ENCODE results near the gene CPN1.

CPN1 gene

GRCh38 chr10:100065084-100065660, 16.5 kb downstream of the CPN1 start:
- no peak for ATAC-seq (replicated peaks)
- Mint-ChIP-seq H3K36me3 (ENCODE audit: insufficient read depth) (peaks cover 5% of the 10 kb centered on the region), H3K9me3 (no peaks in the 10 kb centered on the region), H3K27me3 (peaks cover 32% of the 10 kb centered on the region in 2 donors), H3K4me3 (no peak overlapping the region), H3K4me1 (ENCODE audit: low read depth in 2 of 2) (no peaks in the 10 kb centered on the region), H3K27ac (no peak overlapping the region)
- no peak for DNase-seq

GRCh38 chr10:100061401-100061800, 20.3 kb downstream of the CPN1 start:
- peaks cover 32 to 40% of the 10 kb centered on the region in 2 donors for H3K27me3 Mint-ChIP-seq
- H3K27ac Mint-ChIP-seq: no peak overlapping the region
- no peaks in the 10 kb centered on the region for H3K9me3 Mint-ChIP-seq
- H3K4me3 Mint-ChIP-seq: no peak overlapping the region
- DNase-seq (no peak), ATAC-seq (replicated peaks) (no peak)
- no peaks in the 10 kb centered on the region for H3K36me3 Mint-ChIP-seq (ENCODE audit: insufficient read depth)
- no peaks in the 10 kb centered on the region for H3K4me1 Mint-ChIP-seq (ENCODE audit: low read depth in 2 of 2)

GRCh38 chr10:100057948-100058347, 23.7 kb downstream of the CPN1 start:
- no peaks in the 10 kb centered on the region for H3K36me3 Mint-ChIP-seq (ENCODE audit: insufficient read depth)
- H3K9me3 Mint-ChIP-seq: no peaks in the 10 kb centered on the region
- H3K27me3 Mint-ChIP-seq: peaks cover 26 to 34% of the 10 kb centered on the region in 2 donors
- ATAC-seq (replicated peaks) (no peak), DNase-seq (no peak)
- no peak overlapping the region for H3K27ac Mint-ChIP-seq
- H3K4me1 Mint-ChIP-seq (ENCODE audit: low read depth in 2 of 2): peaks cover 0 to 5% of the 10 kb centered on the region in 2 donors
- no peak overlapping the region for H3K4me3 Mint-ChIP-seq

- Mint-ChIP-seq H3K36me3 (ENCODE audit: insufficient read depth) (no peaks in the 10 kb centered on the region), H3K9me3 (no peaks in the 10 kb centered on the region), H3K4me3 (no peak overlapping the region), H3K4me1 (ENCODE audit: low read depth in 2 of 2) (peaks cover 0 to 5% of the 10 kb centered on the region in 2 donors), H3K27me3 (peaks cover 25 to 37% of the 10 kb centered on the region in 2 donors), H3K27ac (no peak overlapping the region)
- DNase-seq (no peak), ATAC-seq (replicated peaks) (no peak)
These were observed 27.8 kb downstream of the CPN1 start for GRCh38 chr10:100053686-100054460.

- H3K27ac Mint-ChIP-seq: no peak overlapping the region
- H3K27me3 Mint-ChIP-seq: peaks cover 3 to 43% of the 10 kb centered on the region in 2 donors
- H3K36me3 Mint-ChIP-seq (ENCODE audit: insufficient read depth): no peaks in the 10 kb centered on the region
- no peak overlapping the region for H3K4me3 Mint-ChIP-seq
- ATAC-seq (replicated peaks) (peak; percentile 76), DNase-seq (peak; percentile 74 to 80 (median 77))
- no peaks in the 10 kb centered on the region for H3K9me3 Mint-ChIP-seq
- no peaks in the 10 kb centered on the region for H3K4me1 Mint-ChIP-seq (ENCODE audit: low read depth in 2 of 2)
These were observed 35.6 kb downstream of the CPN1 start for GRCh38 chr10:100046021-100046486.

GRCh38 chr10:100045592-100045991, 36.1 kb downstream of the CPN1 start:
- no peak for ATAC-seq (replicated peaks)
- no peak overlapping the region for H3K27ac Mint-ChIP-seq
- H3K4me3 Mint-ChIP-seq: no peak overlapping the region
- H3K9me3 Mint-ChIP-seq: no peaks in the 10 kb centered on the region
- H3K36me3 Mint-ChIP-seq (ENCODE audit: insufficient read depth): no peaks in the 10 kb centered on the region
- no peaks in the 10 kb centered on the region for H3K4me1 Mint-ChIP-seq (ENCODE audit: low read depth in 2 of 2)
- no peak for DNase-seq
- peaks cover 5 to 47% of the 10 kb centered on the region in 2 donors for H3K27me3 Mint-ChIP-seq

- peaks cover 12 to 46% of the 10 kb centered on the region in 2 donors for H3K27me3 Mint-ChIP-seq
- no peaks in the 10 kb centered on the region for H3K36me3 Mint-ChIP-seq (ENCODE audit: insufficient read depth)
- no peaks in the 10 kb centered on the region for H3K9me3 Mint-ChIP-seq
- no peak overlapping the region for H3K27ac Mint-ChIP-seq
- DNase-seq (no peak), ATAC-seq (replicated peaks) (no peak)
- no peak overlapping the region for H3K4me3 Mint-ChIP-seq
- no peaks in the 10 kb centered on the region for H3K4me1 Mint-ChIP-seq (ENCODE audit: low read depth in 2 of 2)
These were observed 37.9 kb downstream of the CPN1 start for GRCh38 chr10:100043796-100044195.

DNA sequence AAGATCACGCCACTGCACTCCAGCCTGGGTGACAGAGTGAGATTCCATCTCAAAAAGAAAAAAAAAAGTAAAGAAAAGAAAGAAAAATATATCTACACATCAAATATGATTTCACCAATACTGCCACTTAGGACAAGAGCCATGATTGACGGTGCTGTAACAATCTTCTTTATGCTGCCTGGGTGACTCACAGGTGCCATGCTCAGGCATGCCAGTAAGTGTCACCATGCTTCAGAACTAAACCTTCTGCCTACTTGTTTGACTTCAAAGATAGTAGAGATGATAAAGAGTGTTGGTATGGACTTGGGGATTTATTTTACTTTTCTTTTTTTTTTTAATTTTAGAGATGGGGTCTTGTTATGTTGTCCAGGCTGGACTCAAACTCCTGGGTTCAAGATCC, 38.3 kb downstream of the CPN1 start:
- no peak overlapping the region for H3K27ac Mint-ChIP-seq
- H3K4me1 Mint-ChIP-seq (ENCODE audit: low read depth in 2 of 2): no peaks in the 10 kb centered on the region
- H3K27me3 Mint-ChIP-seq: peaks cover 17 to 50% of the 10 kb centered on the region in 2 donors
- no peak for ATAC-seq (replicated peaks)
- DNase-seq: no peak
- H3K9me3 Mint-ChIP-seq: no peaks in the 10 kb centered on the region
- no peaks in the 10 kb centered on the region for H3K36me3 Mint-ChIP-seq (ENCODE audit: insufficient read depth)
- no peak overlapping the region for H3K4me3 Mint-ChIP-seq

- Mint-ChIP-seq H3K36me3 (ENCODE audit: insufficient read depth) (no peaks in the 10 kb centered on the region), H3K27ac (no peak overlapping the region), H3K9me3 (no peaks in the 10 kb centered on the region), H3K4me3 (no peak overlapping the region), H3K4me1 (ENCODE audit: low read depth in 2 of 2) (no peaks in the 10 kb centered on the region), H3K27me3 (peaks cover 25 to 63% of the 10 kb centered on the region in 2 donors)
- ATAC-seq (replicated peaks) (no peak), DNase-seq (no peak)
These were observed 40.2 kb downstream of the CPN1 start for GRCh38 chr10:100041306-100042002.

DNA sequence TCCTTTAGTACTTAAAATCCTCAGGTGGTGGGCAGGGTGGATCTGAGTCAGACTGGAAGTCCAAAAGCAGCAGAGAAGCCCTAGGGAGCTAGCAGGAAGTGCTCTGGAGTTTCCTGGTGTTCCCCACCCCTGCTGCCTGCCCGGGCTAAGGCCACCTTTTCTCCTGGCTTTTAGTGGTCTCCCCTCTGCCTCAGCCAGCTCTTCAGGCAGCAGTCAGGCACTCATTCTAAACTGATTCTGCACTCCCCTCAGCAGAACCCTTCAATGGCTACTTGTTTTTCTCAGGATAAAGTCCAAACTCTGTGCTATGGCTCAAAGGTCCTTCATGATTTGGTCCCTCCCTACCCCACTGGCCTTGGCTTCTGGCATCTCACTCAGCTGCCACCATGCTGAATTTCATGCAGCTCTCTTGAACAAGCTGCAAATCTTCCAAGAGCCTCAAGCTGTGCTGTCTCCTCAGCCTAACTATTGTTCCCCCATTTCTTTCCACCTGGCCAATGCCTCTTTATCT, 43.1 kb downstream of the CPN1 start:
- Mint-ChIP-seq H3K4me3 (no peak overlapping the region), H3K36me3 (ENCODE audit: insufficient read depth) (no peaks in the 10 kb centered on the region), H3K4me1 (ENCODE audit: low read depth in 2 of 2) (no peaks in the 10 kb centered on the region), H3K27me3 (peaks cover 41 to 65% of the 10 kb centered on the region in 2 donors), H3K27ac (no peak overlapping the region), H3K9me3 (no peaks in the 10 kb centered on the region)
- ATAC-seq (replicated peaks) (no peak), DNase-seq (no peak)

GRCh38 chr10:100037758-100038315, 43.8 kb downstream of the CPN1 start:
- ATAC-seq (replicated peaks): no peak
- Mint-ChIP-seq H3K36me3 (ENCODE audit: insufficient read depth) (no peaks in the 10 kb centered on the region), H3K4me1 (ENCODE audit: low read depth in 2 of 2) (no peaks in the 10 kb centered on the region), H3K9me3 (no peaks in the 10 kb centered on the region), H3K27me3 (peaks cover 43 to 65% of the 10 kb centered on the region in 2 donors), H3K27ac (no peak overlapping the region), H3K4me3 (no peak overlapping the region)
- DNase-seq: no peak

- Mint-ChIP-seq H3K27ac (no peak overlapping the region), H3K9me3 (no peaks in the 10 kb centered on the region), H3K27me3 (peaks cover 43 to 55% of the 10 kb centered on the region in 2 donors), H3K36me3 (ENCODE audit: insufficient read depth) (no peaks in the 10 kb centered on the region), H3K4me1 (ENCODE audit: low read depth in 2 of 2) (no peaks in the 10 kb centered on the region), H3K4me3 (no peak overlapping the region)
- ATAC-seq (replicated peaks) (no peak), DNase-seq (no peak)
These were observed 44.8 kb downstream of the CPN1 start for GRCh38 chr10:100036850-100037249.

- H3K4me3 Mint-ChIP-seq: no peak overlapping the region
- H3K27me3 Mint-ChIP-seq: peaks cover 32 to 36% of the 10 kb centered on the region in 2 donors
- H3K36me3 Mint-ChIP-seq (ENCODE audit: insufficient read depth): no peaks in the 10 kb centered on the region
- DNase-seq: no peak
- H3K4me1 Mint-ChIP-seq (ENCODE audit: low read depth in 2 of 2): no peaks in the 10 kb centered on the region
- no peak for ATAC-seq (replicated peaks)
- no peaks in the 10 kb centered on the region for H3K9me3 Mint-ChIP-seq
- no peak overlapping the region for H3K27ac Mint-ChIP-seq
These were observed 47.8 kb downstream of the CPN1 start for GRCh38 chr10:100033766-100034418.
